GM12891 (cell line): ENCODE results near the gene TMEM151A.
A peak's percentile ranks its signal among the peaks of the same experiment; 100 is the strongest.

ENCODE experiments used
- PAX5 ChIP-seq: IDR thresholded peaks from 2 replicates; pipeline ENCODE4 v1.6.1; 2011; ENCODE audit warnings: low read length, moderate library complexity, mild to moderate bottlenecking; ENCODE audit not compliant: insufficient read depth, severe bottlenecking
- POLR2A ChIP-seq: IDR thresholded peaks from 2 replicates; pipeline ENCODE4 v1.6.1; 2011; ENCODE audit warnings: low read depth, low read length, control low read depth
- POLR2AphosphoS5 ChIP-seq: IDR thresholded peaks from 2 replicates; pipeline ENCODE4 v1.6.1; 2011; ENCODE audit warnings: low read depth, low read length, control low read depth
- POU2F2 ChIP-seq: IDR thresholded peaks from 2 replicates; pipeline ENCODE4 v1.6.1; 2011; ENCODE audit warnings: low read depth, mild to moderate bottlenecking, control low read depth, low read length, moderate library complexity
- SPI1 ChIP-seq: IDR thresholded peaks from 2 replicates; pipeline ENCODE4 v1.6.1; 2011; ENCODE audit warnings: low read depth, low read length, control low read depth
- TAF1 ChIP-seq: IDR thresholded peaks from 2 replicates; pipeline ENCODE4 v1.6.1; 2011; ENCODE audit warnings: low read depth, low read length, control low read depth

GRCh38 chr11:66344550-66345315 lies 53.0 kb downstream of the TMEM151A start, which contains the start of gene BRMS1:
- TF ChIP-seq POLR2A (peak; percentile 93), POLR2AphosphoS5 (peak; percentile 86), TAF1 (peak; percentile 63), POU2F2 (peak; percentile 70), PAX5 (no peak), SPI1 (no peak)
